ENCODE data around the gene BTN1A1. TPM values are rescaled to one million over a fixed set of nuclear protein-coding genes. Genes with fewer than 3 reads are reported as not detected.

Gene BTN1A1
- total RNA-seq, 1 donor from 2014 or later, result not detected

- Histone ChIP-seq H4K20me1 (ENCODE audit: insufficient read depth, low read length) (peaks cover 7% of the 10 kb centered on the region), H3K27ac (ENCODE audit: low read depth, low read length) (no peak overlapping the region), H3K4me1 (ENCODE audit: insufficient read depth, low read length) (peaks cover 12% of the 10 kb centered on the region), H3K4me2 (ENCODE audit: low read length) (no peak overlapping the region), H2AFZ (ENCODE audit: low read depth, low read length) (no peak overlapping the region), H3K27me3 (ENCODE audit: insufficient read depth, low read length) (no peaks in the 10 kb centered on the region), H3K9me3 (ENCODE audit: insufficient read depth, low read depth, low read length) (no peaks in the 10 kb centered on the region), H3K79me2 (ENCODE audit: insufficient read depth, low read length) (peaks cover 19% of the 10 kb centered on the region), H3K36me3 (ENCODE audit: insufficient read depth, low read length) (peaks cover 2% of the 10 kb centered on the region), H3K4me3 (ENCODE audit: insufficient read depth, low read depth, low read length) (no peak overlapping the region), H3K9ac (ENCODE audit: low read length) (no peak overlapping the region)
- Mint-ChIP-seq H3K36me3 (ENCODE audit: low read depth, unreplicated experiment) (peaks cover 16% of the 10 kb centered on the region), H3K4me1 (ENCODE audit: low read depth, unreplicated experiment) (peaks cover 12% of the 10 kb centered on the region), H3K27ac (ENCODE audit: unreplicated experiment) (no peak overlapping the region), H3K9me3 (ENCODE audit: unreplicated experiment) (no peaks in the 10 kb centered on the region), H3K4me3 (ENCODE audit: unreplicated experiment) (no peak overlapping the region), H3K27me3 (ENCODE audit: low read depth, unreplicated experiment) (peaks cover 17% of the 10 kb centered on the region)
- no peak for FAIRE-seq
- no peak for TF ChIP-seq EZH2 (IDR thresholded peaks at IDR 0.05; ENCODE audit: insufficient read depth, low read length)
- TF ChIP-seq, protein P1, sequence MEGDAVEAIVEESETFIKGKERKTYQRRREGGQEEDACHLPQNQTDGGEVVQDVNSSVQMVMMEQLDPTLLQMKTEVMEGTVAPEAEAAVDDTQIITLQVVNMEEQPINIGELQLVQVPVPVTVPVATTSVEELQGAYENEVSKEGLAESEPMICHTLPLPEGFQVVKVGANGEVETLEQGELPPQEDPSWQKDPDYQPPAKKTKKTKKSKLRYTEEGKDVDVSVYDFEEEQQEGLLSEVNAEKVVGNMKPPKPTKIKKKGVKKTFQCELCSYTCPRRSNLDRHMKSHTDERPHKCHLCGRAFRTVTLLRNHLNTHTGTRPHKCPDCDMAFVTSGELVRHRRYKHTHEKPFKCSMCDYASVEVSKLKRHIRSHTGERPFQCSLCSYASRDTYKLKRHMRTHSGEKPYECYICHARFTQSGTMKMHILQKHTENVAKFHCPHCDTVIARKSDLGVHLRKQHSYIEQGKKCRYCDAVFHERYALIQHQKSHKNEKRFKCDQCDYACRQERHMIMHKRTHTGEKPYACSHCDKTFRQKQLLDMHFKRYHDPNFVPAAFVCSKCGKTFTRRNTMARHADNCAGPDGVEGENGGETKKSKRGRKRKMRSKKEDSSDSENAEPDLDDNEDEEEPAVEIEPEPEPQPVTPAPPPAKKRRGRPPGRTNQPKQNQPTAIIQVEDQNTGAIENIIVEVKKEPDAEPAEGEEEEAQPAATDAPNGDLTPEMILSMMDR (IDR thresholded peaks at IDR 0.05; ENCODE audit: insufficient read depth, low read depth, low read length), result no peak
- DNase-seq (ENCODE audit: low read depth), result peak; percentile 41
Measured at GRCh38 chr6:26454631-26455030, 45.5 kb upstream of the BTN1A1 start.

DNA sequence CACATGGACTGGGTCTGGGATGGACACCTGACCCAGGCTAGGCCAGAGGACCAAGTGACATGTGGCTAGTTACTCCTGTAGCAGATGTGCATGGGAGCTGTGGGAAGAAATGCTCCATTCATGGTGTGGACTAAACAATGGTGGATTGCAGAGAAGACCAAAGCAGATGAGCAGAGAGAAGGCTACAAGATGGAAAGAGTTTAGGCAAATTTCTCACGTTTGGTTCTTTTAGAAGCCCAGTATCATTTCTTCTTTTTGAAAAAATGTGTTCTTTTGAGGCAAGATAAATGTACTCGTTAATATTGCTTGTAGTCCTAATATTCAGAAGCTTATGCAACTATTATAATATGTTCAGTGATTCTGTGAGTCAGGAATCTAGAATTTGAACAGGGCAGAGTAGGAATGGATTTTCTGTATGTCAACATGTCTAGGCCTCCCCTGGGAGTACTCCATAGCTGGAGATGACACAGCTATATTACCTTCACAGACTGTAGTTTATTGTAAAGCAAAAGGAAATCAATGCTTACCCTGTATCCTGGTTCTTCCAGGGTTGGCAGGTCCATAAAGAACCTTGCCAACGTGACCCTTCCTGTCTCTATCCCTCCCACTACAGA, 44.6 kb upstream of the BTN1A1 start:
- H3K4me3 ChIP-seq (ENCODE audit: insufficient read depth, low read depth, low read length), result no peak overlapping the region
- peaks cover 11% of the 10 kb centered on the region for H4K20me1 ChIP-seq (ENCODE audit: insufficient read depth, low read length)
- H3K9me3 ChIP-seq (ENCODE audit: insufficient read depth, low read depth, low read length), result no peaks in the 10 kb centered on the region
- peaks cover 15% of the 10 kb centered on the region for H3K27me3 Mint-ChIP-seq (ENCODE audit: low read depth, unreplicated experiment)
- H3K27me3 ChIP-seq (ENCODE audit: insufficient read depth, low read length), result no peaks in the 10 kb centered on the region
- H3K4me2 ChIP-seq (ENCODE audit: low read length), result no peak overlapping the region
- H3K27ac Mint-ChIP-seq (ENCODE audit: unreplicated experiment), result no peak overlapping the region
- DNase-seq (ENCODE audit: low read depth) (no peak), FAIRE-seq (no peak)
- H2AFZ ChIP-seq (ENCODE audit: low read depth, low read length), result no peak overlapping the region
- H3K4me1 Mint-ChIP-seq (ENCODE audit: low read depth, unreplicated experiment), result peaks cover 17% of the 10 kb centered on the region
- no peak overlapping the region for H3K27ac ChIP-seq (ENCODE audit: low read depth, low read length)
- peaks cover 27% of the 10 kb centered on the region for H3K79me2 ChIP-seq (ENCODE audit: insufficient read depth, low read length)
- TF ChIP-seq, protein P1 (IDR thresholded peaks at IDR 0.05; ENCODE audit: insufficient read depth, low read depth, low read length), result no peak
- no peak for TF ChIP-seq EZH2 (IDR thresholded peaks at IDR 0.05; ENCODE audit: insufficient read depth, low read length)
- H3K36me3 Mint-ChIP-seq (ENCODE audit: low read depth, unreplicated experiment), result peaks cover 14% of the 10 kb centered on the region
- H3K4me3 Mint-ChIP-seq (ENCODE audit: unreplicated experiment), result no peak overlapping the region
- H3K36me3 ChIP-seq (ENCODE audit: insufficient read depth, low read length), result peaks cover 8% of the 10 kb centered on the region
- no peak overlapping the region for H3K9ac ChIP-seq (ENCODE audit: low read length)
- H3K4me1 ChIP-seq (ENCODE audit: insufficient read depth, low read length), result peaks cover 12% of the 10 kb centered on the region
- H3K9me3 Mint-ChIP-seq (ENCODE audit: unreplicated experiment), result no peaks in the 10 kb centered on the region

DNA sequence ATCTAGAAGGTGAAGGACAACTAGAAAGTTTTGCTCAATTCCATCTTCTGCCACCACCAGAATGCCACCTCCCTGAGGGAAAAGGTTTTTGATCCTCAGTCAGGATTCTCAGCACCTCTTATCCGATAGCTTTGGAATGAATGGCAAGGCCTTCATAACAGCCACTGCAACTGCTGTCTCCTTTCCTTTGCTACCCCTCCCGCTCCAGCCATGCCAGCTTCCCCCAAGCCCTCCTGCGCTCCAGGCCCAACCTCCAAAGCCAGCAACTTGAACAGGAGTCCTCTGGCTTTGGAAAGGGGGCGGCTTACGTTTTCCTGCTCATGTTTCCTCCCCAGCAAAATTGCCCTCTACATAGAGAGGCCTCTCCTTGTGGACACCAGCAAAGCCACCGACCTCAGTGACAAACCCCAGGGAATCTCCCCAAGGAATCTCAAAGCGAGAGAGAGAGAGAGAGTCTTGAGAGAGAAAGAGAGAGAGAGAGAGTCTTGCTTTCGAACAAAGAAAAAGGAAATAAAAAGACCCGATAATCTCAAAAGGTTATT, 42.8 kb upstream of the BTN1A1 start:
- no peak for FAIRE-seq
- H3K4me3 Mint-ChIP-seq (ENCODE audit: unreplicated experiment), result peak overlapping the region; percentile 100
- Histone ChIP-seq H3K4me3 (ENCODE audit: insufficient read depth, low read depth, low read length) (peak overlapping the region; percentile 82), H3K27ac (ENCODE audit: low read depth, low read length) (peak overlapping the region; percentile 89), H3K9me3 (ENCODE audit: insufficient read depth, low read depth, low read length) (no peaks in the 10 kb centered on the region), H3K79me2 (ENCODE audit: insufficient read depth, low read length) (peaks cover 41% of the 10 kb centered on the region), H3K27me3 (ENCODE audit: insufficient read depth, low read length) (no peaks in the 10 kb centered on the region), H3K9ac (ENCODE audit: low read length) (peak overlapping the region; percentile 94), H3K4me1 (ENCODE audit: insufficient read depth, low read length) (peaks cover 15% of the 10 kb centered on the region), H4K20me1 (ENCODE audit: insufficient read depth, low read length) (peaks cover 20% of the 10 kb centered on the region), H3K4me2 (ENCODE audit: low read length) (peak overlapping the region; percentile 84), H2AFZ (ENCODE audit: low read depth, low read length) (peak overlapping the region; percentile 92), H3K36me3 (ENCODE audit: insufficient read depth, low read length) (peaks cover 15% of the 10 kb centered on the region)
- no peaks in the 10 kb centered on the region for H3K9me3 Mint-ChIP-seq (ENCODE audit: unreplicated experiment)
- peaks cover 14% of the 10 kb centered on the region for H3K36me3 Mint-ChIP-seq (ENCODE audit: low read depth, unreplicated experiment)
- peaks cover 7% of the 10 kb centered on the region for H3K27me3 Mint-ChIP-seq (ENCODE audit: low read depth, unreplicated experiment)
- peak overlapping the region; percentile 100 for H3K27ac Mint-ChIP-seq (ENCODE audit: unreplicated experiment)
- DNase-seq (ENCODE audit: low read depth), result no peak
- H3K4me1 Mint-ChIP-seq (ENCODE audit: low read depth, unreplicated experiment), result peaks cover 17% of the 10 kb centered on the region
- TF ChIP-seq EZH2 (IDR thresholded peaks at IDR 0.05; ENCODE audit: insufficient read depth, low read length), result no peak
- TF ChIP-seq, protein P1 (IDR thresholded peaks at IDR 0.05; ENCODE audit: insufficient read depth, low read depth, low read length), result no peak

Data from astrocyte (in vitro differentiated cells and primary cell).